Keratinocyte (primary cell): Measurements from ENCODE around the gene SCN4A.

Experiments used
- CTCF ChIP-seq, 3 experiments: IDR thresholded peaks in 1 of 3; conservative IDR thresholded peaks in 1 of 3; optimal IDR thresholded peaks in 1 of 3; 2 replicates in 2 of 3; 3 replicates in 1 of 3; pipeline versions ENCODE3 to v1.5.1; 2011; ENCODE audit warnings: low read length in 3 of 3, mild to moderate bottlenecking in 3 of 3, moderate library complexity in 2 of 3, control low read depth in 1 of 3, inconsistent platforms in 1 of 3; ENCODE audit not compliant: insufficient read depth in 2 of 3; ENCODE audit errors: extremely low read depth in 1 of 3
- EZH2 ChIP-seq: IDR thresholded peaks from one replicate; pipeline ENCODE4 v1.6.1; 2012; ENCODE audit warnings: inconsistent platforms, mild to moderate bottlenecking, low read length, moderate library complexity

DNA sequence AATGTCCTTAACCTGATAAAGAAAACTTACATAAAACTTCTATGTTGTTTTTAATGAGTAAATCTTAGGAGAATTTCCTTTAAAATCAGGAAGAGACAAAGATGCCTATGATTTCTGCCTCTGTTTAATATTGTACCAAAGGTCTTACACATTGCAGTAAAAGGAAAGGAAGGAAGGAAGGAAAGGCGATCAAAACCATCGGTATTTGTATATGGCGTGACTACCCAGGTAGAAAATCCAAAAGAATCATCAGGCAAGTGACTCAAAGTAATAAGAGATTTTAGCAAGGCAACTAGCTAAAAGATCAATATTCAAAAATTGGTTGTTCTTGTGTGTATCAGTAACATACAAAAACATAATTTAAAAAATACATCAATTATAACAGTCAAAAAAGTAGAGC lies 44.3 kb upstream of the SCN4A start:
- TF ChIP-seq CTCF (optimal IDR thresholded peaks at IDR 0.05 in 1 of 3, IDR thresholded peaks at IDR 0.05 in 1 of 3, conservative IDR thresholded peaks at IDR 0.05 in 1 of 3; ENCODE audit: extremely low read depth in 1 of 3, insufficient read depth in 2 of 3, low read length in 3 of 3) (no peak), EZH2 (no peak)
